ENCODE data around the gene DCAF5. TPM values are rescaled to one million over a fixed set of nuclear protein-coding genes. Genes with fewer than 3 reads are reported as not detected.

Gene DCAF5
- total RNA-seq, 1 donor from 2014 or later = 92.5 TPM

- Mint-ChIP-seq H3K27ac (peak overlapping the region; percentile 83), H3K4me3 (ENCODE audit: low read depth) (no peak overlapping the region), H3K9me3 (ENCODE audit: low read depth) (no peaks in the 10 kb centered on the region), H3K27me3 (no peaks in the 10 kb centered on the region), H3K4me1 (ENCODE audit: low read depth) (peaks cover 47% of the 10 kb centered on the region), H3K36me3 (ENCODE audit: insufficient read depth) (peaks cover 6% of the 10 kb centered on the region)
- DNase-seq (ENCODE audit: low spot score, unreplicated experiment) = no peak
- TF ChIP-seq CTCF (IDR thresholded peaks at IDR 0.05; ENCODE audit: unreplicated experiment) = no peak
Measured at GRCh38 chr14:69096781-69097475, 56.0 kb downstream of the DCAF5 start.

- Mint-ChIP-seq H3K4me3 (ENCODE audit: low read depth) (no peak overlapping the region), H3K36me3 (ENCODE audit: insufficient read depth) (peaks cover 9% of the 10 kb centered on the region), H3K27ac (peak overlapping the region; percentile 83), H3K4me1 (ENCODE audit: low read depth) (peaks cover 50% of the 10 kb centered on the region), H3K9me3 (ENCODE audit: low read depth) (no peaks in the 10 kb centered on the region), H3K27me3 (no peaks in the 10 kb centered on the region)
- no peak for TF ChIP-seq CTCF (IDR thresholded peaks at IDR 0.05; ENCODE audit: unreplicated experiment)
- no peak for DNase-seq (ENCODE audit: low spot score, unreplicated experiment)
Measured at GRCh38 chr14:69096246-69096645, 56.7 kb downstream of the DCAF5 start.

- H3K27ac Mint-ChIP-seq = peak overlapping the region; percentile 95
- no peaks in the 10 kb centered on the region for H3K9me3 Mint-ChIP-seq (ENCODE audit: low read depth)
- H3K36me3 Mint-ChIP-seq (ENCODE audit: insufficient read depth) = peaks cover 13% of the 10 kb centered on the region
- H3K4me1 Mint-ChIP-seq (ENCODE audit: low read depth) = peaks cover 51% of the 10 kb centered on the region
- no peaks in the 10 kb centered on the region for H3K27me3 Mint-ChIP-seq
- TF ChIP-seq CTCF (IDR thresholded peaks at IDR 0.05; ENCODE audit: unreplicated experiment) = no peak
- no peak for DNase-seq (ENCODE audit: low spot score, unreplicated experiment)
- H3K4me3 Mint-ChIP-seq (ENCODE audit: low read depth) = peak overlapping the region; percentile 20
Measured at GRCh38 chr14:69094481-69094880, 58.4 kb downstream of the DCAF5 start.

GRCh38 chr14:69093631-69094421, 59.1 kb downstream of the DCAF5 start:
- peak overlapping the region; percentile 95 for H3K27ac Mint-ChIP-seq
- no peaks in the 10 kb centered on the region for H3K9me3 Mint-ChIP-seq (ENCODE audit: low read depth)
- peaks cover 49% of the 10 kb centered on the region for H3K4me1 Mint-ChIP-seq (ENCODE audit: low read depth)
- peaks cover 11% of the 10 kb centered on the region for H3K36me3 Mint-ChIP-seq (ENCODE audit: insufficient read depth)
- H3K4me3 Mint-ChIP-seq (ENCODE audit: low read depth) = peak overlapping the region; percentile 20
- no peaks in the 10 kb centered on the region for H3K27me3 Mint-ChIP-seq
- DNase-seq (ENCODE audit: low spot score, unreplicated experiment) = peak; percentile 9
- no peak for TF ChIP-seq CTCF (IDR thresholded peaks at IDR 0.05; ENCODE audit: unreplicated experiment)

GRCh38 chr14:69092840-69093422, 60.0 kb downstream of the DCAF5 start:
- H3K27me3 Mint-ChIP-seq = no peaks in the 10 kb centered on the region
- TF ChIP-seq CTCF (IDR thresholded peaks at IDR 0.05; ENCODE audit: unreplicated experiment) = no peak
- no peak overlapping the region for H3K4me3 Mint-ChIP-seq (ENCODE audit: low read depth)
- H3K27ac Mint-ChIP-seq = peak overlapping the region; percentile 95
- no peak for DNase-seq (ENCODE audit: low spot score, unreplicated experiment)
- H3K9me3 Mint-ChIP-seq (ENCODE audit: low read depth) = no peaks in the 10 kb centered on the region
- peaks cover 8% of the 10 kb centered on the region for H3K36me3 Mint-ChIP-seq (ENCODE audit: insufficient read depth)
- H3K4me1 Mint-ChIP-seq (ENCODE audit: low read depth) = peaks cover 46% of the 10 kb centered on the region
